Measurements from ENCODE around the gene HIGD1C.
"Not testable (repeated sequence)": the region's sequence is repeated elsewhere in the genome, so short reads cannot be mapped to it uniquely, and the experiment has no call there.

Gene HIGD1C

DNA sequence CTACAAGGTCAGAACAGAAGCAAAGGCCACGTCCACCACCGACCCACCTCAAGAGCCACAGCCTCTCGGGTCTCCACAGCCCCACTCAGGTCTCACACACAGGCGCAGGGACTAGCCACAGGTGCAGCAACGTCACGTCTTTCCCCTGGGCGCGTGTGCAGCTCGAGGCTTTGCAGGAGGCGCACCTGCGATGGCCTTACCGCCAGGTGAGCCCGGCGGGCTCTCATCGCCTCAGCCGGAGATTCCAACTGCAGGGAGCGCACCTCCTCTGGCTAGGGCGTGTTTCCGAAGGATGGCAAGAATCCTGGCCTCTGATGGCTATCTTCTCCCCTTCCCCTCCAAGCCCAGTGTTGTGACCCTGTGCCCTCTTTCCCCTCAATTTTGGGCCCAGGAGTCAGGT, at the start of gene HIGD1C:
TSS of gene HIGD1C (plus strand) at position 35 of the 400 bp plus-strand sequence. CDS start 1,455 bp downstream, outside the sequence.
- DNase-seq (ENCODE audit: low read depth in 4 of 4, low spot score in 1 of 4): no peak

DNA sequence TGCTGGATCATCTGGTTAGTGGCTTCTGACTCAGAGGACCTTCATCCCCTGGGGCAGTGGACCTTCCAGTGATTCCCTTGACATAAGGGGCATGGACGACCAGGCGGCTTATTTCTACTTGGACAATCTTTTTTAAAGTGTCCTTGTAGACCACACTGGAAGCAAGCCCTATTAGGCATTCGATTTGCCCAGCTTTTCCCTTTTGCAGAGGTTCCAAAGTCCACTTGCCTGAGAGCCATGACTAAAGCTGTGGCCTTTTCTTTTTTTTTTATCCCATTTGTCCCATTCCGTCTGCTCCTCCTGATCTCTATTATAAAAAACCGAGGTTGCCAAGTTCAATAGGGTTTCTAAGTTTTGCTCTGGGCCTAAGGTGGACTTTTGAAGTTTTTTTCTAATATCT, 43.9 kb upstream of the HIGD1C start:
- not testable (repeated sequence) for DNase-seq (ENCODE audit: low read depth in 4 of 4, low spot score in 1 of 4)

DNA sequence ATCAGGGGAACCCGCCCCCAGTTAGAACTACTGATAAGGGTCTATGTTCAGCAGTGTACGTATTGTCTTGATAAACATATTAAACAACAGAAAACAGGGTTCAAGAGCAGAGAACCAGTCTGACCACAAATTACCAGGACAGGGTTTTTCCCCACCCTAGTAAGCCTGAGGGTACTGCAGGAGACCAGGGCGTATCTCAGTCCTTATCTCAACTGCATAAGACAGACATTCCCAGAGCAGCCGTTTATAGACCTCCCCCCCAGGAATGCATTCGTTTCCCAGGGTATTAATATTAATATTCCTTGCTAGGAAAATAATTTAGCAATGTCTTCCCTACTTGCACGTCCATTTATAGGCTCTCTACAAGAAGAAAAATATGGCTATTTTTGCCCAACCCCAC, 40.0 kb upstream of the HIGD1C start:
- not testable (repeated sequence) for DNase-seq (ENCODE audit: low read depth in 4 of 4, low spot score in 1 of 4)

DNA sequence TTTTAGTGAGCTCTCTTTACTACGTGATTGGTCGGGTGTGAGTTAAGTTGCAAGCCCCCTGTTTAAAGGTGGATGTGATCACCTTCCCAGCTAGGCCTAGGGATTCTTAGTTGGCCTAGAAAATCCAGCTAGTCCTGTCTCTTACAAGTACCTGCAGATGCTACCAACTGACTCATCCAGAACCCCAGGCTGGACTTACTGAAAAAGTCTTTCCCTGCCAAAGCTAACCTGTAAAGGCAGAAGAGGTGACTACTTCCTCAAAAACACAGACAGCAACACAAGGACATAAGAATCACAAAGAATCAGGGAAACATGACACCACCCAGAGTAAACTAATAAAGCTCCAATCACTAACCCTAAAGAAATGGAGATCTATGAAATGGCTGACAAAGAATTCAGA, 39.1 kb upstream of the HIGD1C start:
- no peak for DNase-seq (ENCODE audit: low read depth in 4 of 4, low spot score in 1 of 4)

DNA sequence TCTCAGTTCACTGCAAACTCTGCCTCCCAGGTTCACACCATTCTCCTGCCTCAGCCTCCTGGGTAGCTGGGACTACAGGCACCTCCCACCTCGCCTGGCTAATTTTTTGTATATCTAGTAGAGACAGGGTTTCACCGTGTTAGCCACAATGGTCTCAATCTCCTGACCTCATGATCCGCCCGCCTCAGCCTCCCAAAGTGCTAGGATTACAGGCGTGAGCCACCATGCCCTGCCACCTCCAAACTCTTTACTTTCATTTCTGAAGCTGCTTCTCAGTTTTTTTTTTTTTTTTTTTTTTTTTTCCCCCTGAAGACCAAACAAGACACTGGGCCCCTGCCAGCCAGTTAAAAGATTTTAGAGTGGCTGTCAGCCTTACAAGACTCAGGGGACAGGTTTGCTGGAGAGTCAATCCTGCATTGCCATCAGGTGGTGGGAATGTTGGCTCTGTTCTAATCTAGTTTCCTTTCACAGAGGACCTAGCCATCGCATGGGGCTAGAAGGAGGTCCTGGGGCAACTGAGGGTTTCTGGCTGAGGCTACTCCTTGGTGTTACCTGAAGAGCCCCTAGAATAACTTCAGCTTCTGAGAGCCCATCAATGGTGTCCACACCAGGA, 37.4 kb upstream of the HIGD1C start:
- no peak for DNase-seq (ENCODE audit: low read depth in 4 of 4, low spot score in 1 of 4)

DNA sequence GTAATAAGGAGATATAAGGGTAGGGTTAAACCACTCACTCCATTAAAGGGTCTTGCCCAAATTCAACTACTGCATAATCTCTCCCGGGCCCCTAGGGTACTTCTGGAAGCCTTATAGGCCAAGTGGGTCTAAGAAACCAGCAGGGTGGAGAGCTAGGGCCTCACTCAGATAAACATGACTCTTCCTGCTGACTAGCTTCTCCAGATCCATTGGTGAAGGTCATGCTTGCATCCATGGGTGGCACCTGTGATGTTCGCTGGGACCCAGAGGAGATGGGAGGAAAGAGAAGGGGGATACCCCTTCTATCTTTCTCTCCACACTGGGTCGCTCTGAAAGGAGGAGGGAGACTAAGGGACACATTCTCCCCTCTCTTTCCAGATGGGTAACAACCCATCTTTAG, 36.1 kb upstream of the HIGD1C start:
- DNase-seq (ENCODE audit: low read depth in 4 of 4, low spot score in 1 of 4): no peak

DNA sequence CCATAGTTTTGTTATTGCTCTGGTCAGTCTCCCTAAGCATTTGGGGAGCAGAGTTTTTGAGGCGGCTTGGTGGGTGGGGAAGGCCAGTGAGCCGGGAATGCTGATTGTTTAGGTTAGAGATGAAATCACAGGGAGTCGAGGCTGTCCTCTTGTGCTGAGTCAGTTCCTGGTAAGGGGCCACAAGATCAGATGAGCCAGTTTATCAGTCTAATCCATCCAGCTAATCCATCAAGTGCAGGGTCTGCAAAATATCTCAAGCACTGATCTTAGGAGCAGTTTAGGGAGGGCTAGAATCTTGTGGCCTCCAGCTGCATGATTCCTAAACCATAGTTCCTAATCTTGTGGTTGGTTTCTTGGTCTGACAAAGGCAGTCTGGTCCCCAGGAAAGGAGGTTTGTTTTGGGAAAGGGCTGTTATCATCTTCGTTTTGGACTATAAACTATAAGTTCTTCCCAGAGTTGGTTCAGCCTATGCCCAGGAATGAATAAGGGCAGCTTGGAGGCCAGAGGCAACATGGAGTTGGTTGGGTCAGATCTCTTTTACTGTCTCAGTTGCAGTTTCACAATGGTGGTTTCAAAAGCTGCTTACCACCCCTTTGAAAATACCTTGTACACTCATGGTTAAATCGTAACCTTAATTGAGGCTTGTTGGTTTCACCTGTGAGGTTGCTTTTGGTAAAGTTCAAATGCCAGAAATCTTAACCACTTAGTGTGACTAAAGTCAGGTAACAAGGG, 33.6 kb upstream of the HIGD1C start:
- DNase-seq (ENCODE audit: low read depth in 4 of 4, low spot score in 1 of 4): no peak

DNA sequence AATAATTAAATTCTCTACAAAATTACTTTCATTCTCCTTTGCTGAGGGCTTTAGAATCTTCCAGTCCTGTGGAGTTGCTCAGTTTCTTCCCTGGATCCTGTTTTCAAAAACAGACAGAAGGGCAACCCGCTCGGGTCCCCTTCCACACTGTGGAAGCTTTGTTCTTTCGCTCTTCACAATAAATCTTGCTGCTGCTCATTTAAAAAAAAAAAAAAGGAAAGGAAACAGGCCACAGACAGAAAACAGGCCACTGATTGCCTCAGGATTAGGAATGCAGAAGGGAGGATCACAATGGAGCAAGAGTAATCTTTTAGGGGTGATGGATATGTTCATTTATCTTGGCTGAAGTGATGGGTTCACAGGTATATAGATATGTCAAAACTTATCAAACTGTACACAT, 29.5 kb upstream of the HIGD1C start:
- DNase-seq (ENCODE audit: low read depth in 4 of 4, low spot score in 1 of 4): no peak

DNA sequence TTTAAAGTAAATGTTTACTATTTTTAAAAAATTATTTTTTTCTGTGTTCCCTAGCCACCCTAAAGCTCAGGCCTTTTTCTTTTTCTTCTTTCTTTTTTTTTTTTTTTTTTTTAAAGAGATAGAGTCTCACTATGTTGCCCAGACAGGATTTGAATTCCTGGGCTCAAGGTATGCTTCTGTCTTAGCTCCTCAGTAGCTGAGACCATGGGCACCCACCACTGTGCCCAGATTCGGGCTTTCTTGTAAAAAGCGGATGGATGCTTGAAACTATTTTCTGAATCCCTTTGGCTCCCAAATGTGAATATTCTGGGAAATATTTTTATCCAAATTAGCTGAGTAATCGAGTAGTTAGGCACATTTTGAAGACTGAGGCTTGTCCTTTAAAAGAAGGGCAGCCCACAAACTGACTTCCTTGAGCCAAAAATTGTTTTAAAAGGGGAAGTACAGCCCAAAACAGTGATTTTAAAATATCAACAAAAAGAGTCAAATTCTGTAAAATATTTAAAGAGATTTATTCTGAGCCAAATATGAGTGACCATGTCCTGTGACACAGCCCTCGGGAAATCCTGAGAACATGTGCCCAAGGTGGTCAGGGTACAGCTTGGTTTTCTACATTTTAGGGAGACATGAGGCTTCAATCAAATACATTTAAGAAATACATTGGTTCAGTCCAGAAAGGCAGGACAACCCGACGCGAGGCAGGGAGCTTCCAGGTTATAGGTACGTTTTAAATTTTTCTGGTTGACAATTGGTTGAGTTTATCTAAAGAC, 28.8 kb upstream of the HIGD1C start:
- DNase-seq (ENCODE audit: low read depth in 4 of 4, low spot score in 1 of 4): no peak

DNA sequence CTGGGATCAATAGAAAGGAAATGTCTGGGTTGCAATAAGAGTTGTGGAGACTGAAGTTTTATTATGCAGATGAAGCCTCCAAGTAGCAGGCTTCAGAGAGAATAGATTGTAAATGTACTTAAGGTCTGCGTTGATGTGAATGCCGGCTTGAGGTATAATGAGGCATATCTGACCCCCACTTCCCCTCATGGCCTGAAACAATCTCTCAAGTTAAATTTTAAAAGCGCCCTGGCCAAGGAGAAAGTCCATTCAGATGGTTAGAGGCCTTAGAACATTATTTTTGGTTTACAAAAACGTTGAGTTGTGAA, 28.3 kb upstream of the HIGD1C start:
- DNase-seq (ENCODE audit: low read depth in 4 of 4, low spot score in 1 of 4): no peak

DNA sequence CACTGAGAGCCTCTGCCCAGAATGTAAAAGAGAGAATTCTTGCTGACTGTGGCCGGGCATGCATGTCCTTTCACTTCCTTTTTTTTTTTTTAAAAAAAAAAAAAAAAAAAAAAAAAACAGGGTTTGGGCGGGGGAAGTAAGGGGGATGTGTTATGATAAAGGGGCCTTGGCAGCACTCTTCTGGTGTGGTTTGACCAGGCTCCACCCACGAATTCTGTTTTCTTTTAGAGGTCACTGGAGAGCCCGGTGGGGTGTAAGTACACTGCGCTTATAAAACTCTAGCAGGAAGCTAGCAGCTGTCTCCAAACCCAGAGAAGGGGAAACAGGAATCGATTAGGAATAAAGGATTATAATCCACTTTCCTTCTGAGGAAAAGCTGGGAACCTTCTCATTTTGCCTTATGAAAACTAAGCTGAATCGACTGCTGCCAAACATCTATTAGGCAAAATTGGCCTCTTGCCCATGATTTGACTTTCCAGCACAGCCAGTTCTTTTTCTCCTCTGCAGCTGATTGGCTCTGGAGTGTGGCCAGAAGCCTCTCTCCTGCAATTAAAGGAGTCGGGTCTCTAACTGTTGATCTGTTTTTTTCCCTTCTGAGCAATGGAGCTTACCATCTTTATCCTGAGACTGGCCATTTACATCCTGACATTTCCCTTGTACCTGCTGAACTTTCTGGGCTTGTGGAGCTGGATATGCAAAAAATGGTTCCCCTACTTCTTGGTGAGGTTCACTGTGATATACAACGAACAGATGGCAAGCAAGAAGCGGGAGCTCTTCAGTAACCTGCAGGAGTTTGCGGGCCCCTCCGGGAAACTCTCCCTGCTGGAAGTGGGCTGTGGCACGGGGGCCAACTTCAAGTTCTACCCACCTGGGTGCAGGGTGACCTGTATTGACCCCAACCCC, 27.7 kb upstream of the HIGD1C start:
- no peak for DNase-seq (ENCODE audit: low read depth in 4 of 4, low spot score in 1 of 4)

DNA sequence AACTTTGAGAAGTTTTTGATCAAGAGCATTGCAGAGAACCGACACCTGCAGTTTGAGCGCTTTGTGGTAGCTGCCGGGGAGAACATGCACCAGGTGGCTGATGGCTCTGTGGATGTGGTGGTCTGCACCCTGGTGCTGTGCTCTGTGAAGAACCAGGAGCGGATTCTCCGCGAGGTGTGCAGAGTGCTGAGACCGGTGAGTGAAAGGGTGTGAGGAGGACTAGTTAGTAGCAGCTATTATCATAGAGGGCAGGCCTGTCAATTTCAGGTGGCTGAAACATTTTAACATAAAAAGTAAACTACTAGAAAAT, 27.0 kb upstream of the HIGD1C start:
- DNase-seq (ENCODE audit: low read depth in 4 of 4, low spot score in 1 of 4): no peak

DNA sequence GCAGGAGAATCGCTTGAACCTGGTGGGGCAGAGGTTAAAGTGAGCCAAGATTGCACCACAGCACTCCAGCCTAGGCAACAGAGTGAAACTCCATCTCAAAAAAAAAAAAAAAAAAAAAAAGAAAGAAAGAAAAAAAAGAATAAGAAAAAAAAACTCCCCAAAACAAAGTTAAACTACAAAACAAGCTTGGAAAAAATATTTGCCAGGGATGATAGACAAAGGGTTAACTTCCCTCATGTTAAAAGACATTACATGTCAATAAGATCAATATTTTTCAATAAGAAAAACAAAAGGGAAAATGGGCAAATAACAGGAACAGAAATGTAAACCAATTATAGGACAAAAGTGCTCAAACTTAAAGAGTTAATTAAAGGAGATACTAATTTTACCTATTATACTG, 26.4 kb upstream of the HIGD1C start:
- no peak for DNase-seq (ENCODE audit: low read depth in 4 of 4, low spot score in 1 of 4)

DNA sequence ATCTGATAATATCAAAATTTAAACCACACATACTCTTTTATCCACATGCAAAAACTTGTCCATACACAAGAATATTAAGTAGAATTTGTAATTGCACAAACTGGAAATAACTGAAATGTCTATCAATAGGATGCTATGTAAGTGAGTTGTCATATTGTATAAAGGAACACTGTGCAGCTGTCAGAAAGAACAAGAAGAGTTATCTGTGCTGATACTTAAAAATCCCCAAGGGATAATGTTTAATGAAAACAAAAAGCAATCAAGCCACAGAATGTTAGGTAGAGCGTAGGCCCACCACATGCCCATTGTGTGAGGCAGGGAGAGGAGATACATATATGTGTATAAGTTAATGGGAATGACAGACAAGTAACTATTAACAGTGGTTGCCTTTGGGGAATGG, 25.9 kb upstream of the HIGD1C start:
- DNase-seq (ENCODE audit: low read depth in 4 of 4, low spot score in 1 of 4): no peak

DNA sequence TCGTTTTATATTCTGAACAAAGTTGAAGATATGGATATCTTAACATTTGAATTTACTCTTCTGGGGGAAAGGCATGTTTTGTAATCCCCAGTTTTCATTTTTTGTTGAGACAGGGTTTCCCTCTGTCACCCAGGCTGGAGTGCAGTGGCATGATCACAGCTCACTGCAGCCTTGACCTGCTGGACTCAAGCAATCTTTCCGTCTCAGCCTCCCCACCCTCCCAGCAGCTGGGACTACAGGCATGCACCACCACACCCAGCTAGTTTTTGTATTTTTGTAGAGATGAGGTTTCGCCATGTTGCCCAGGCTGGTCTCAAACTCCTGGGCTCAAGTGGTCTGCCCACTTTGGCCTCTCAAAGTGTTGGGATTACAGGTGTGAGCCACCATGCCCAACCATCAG, 25.4 kb upstream of the HIGD1C start:
- not testable (repeated sequence) for DNase-seq (ENCODE audit: low read depth in 4 of 4, low spot score in 1 of 4)

DNA sequence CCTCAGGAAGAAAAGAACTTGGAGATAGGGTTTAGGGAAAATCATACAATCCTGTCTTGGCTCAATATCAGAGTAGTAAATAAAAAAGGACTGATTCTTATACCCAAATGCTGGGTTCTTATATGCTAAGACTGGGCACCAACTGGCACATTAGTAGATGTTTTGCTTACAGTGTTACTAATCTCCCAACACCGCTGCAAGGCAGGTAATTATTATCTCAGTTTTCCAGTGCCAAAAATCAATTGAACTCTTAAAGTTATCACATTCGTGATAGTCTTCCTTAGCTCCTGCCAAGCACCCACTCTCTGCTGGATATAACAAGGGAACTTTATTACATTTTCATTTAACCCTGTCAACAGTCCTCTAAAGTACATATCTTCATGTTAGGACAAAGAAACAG, 25.0 kb upstream of the HIGD1C start:
- DNase-seq (ENCODE audit: low read depth in 4 of 4, low spot score in 1 of 4): no peak

DNA sequence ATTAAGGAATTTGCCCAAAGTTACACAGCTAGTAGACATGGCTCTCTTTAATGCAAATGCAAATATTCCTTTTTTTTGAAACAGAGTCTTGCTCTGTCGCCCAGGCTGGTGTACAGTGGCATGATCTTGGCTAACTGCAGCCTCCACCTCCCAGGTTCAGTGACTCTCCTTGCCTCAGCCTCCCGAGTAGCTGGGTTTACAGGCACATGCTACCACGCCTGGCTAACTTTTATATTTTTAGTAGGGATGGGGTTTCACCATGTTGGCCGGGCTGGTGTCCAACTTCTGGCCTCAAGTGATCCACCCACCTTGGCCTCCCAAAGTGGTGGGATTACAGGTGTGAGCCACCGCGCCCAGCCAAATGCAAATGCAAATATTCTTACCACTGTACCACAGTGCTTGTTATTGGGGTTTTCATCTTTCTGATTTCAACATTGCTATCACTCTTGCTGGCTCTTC, 24.5 kb upstream of the HIGD1C start:
- no peak for DNase-seq (ENCODE audit: low read depth in 4 of 4, low spot score in 1 of 4)

DNA sequence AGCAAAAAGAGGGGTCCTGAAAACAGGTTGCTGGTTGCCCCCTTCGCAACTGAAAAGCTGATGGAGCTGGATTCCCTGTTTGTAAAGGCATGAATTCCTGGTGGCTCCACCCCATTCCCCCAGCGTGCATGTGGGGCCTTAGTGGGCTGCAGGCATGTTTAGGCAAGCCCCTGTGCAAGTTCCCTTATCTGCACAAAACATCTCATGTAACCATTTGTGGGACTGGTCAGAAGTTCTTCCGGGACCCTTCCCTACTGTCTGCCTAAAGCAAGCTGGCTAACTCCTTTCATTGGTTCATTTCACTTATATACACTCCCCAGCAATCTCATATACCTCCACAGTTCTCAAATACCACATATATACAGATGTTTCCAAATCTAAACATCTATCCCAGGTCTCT, 24.0 kb upstream of the HIGD1C start:
- DNase-seq (ENCODE audit: low read depth in 4 of 4, low spot score in 1 of 4): no peak

DNA sequence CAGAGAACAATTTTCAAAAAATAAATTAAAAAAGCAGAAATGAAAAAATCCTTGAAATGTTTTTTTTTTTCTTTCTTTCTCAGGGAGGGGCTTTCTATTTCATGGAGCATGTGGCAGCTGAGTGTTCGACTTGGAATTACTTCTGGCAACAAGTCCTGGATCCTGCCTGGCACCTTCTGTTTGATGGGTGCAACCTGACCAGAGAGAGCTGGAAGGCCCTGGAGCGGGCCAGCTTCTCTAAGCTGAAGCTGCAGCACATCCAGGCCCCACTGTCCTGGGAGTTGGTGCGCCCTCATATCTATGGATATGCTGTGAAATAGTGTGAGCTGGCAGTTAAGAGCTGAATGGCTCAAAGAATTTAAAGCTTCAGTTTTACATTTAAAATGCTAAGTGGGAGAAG, 22.5 kb upstream of the HIGD1C start:
- no peak for DNase-seq (ENCODE audit: low read depth in 4 of 4, low spot score in 1 of 4)

DNA sequence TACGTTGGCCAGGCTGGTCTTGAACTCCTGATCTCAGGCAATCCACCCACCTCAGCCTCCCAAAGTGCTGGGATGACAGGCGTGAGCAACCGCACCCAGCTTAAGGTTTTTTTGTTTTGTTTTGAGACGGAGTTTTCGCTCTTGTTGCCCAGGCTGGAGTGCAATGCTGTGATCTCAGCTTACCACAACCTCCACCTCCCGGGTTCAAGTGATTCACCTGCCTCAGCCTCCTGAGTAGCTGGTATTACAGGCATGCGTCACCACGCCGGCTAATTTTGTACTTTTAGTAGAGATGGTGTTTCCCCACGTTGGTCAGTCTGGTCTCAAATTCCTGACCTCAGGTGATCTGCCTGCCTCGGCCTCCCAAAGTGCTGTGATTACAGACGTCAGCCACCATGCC, 21.9 kb upstream of the HIGD1C start:
- DNase-seq (ENCODE audit: low read depth in 4 of 4, low spot score in 1 of 4): not testable (repeated sequence)

DNA sequence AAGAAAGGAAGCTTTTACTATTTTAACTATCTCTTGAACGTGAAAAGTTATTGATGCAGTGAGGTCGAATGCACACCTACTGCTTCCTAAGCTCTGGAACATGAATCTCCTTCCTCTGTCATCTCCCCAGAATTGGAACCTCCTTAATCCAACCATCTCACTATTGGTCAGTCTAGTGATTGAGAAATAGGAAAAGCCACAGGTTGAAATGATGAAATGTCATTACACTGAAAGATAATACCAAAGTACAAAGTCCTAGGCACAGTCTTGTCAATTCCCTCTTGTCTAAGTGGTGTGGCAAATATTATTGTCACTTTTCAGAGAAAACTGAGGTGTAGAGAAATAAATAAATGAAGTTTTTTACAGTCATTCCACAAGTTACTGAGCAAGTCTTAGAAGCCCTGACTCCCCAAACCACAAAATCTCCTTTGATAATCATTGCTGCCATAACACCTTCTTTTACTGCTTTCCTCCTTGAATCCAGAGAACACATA, 19.5 kb upstream of the HIGD1C start:
- DNase-seq (ENCODE audit: low read depth in 4 of 4, low spot score in 1 of 4): no peak
